A673 (cell line): ENCODE results near the gene SCYL2. TPM values are rescaled to one million over a fixed set of nuclear protein-coding genes. Genes with fewer than 3 reads are reported as not detected.

Experiments
- BruUV-seq: library from RNA; stranded (reverse); fragments of 400-500 nt; replicated peaks from 2 replicates; lab custom pipeline; 2021; lab: Mats Ljungman, UMichigan
- CTCF ChIA-PET: fragments of 300-600 bp; sonication (Branson Sonifier 250); formaldehyde crosslinking; loops from one replicate; lab custom pipeline; 2022; ENCODE audit warnings: antibody characterized with exemption; lab: Charles Lee
- POLR2A ChIA-PET: fragments of 300-600 bp; sonication (Branson Sonifier 250); formaldehyde crosslinking; loops from one replicate; lab custom pipeline; 2022; ENCODE audit warnings: antibody characterized with exemption; ENCODE audit not compliant: low non-redundant PET; lab: Charles Lee
- DNase-seq: peaks from one replicate; pipeline ENCODE4 v3.0.0-alpha.2; 2015; ENCODE audit warnings: low spot score
- H3K27ac ChIP-seq: fragments of 200-600 bp; sonication (generic); 2 replicates; pipeline ENCODE4 v1.5.1; 2016; ENCODE audit warnings: mixed run types, low read depth, mild to moderate bottlenecking, mixed read lengths, antibody characterized with exemption, low read length; ENCODE audit not compliant: poor library complexity, severe bottlenecking
- H3K27me3 ChIP-seq: fragments of 200-600 bp; sonication (generic); replicated peaks from 2 replicates; pipeline ENCODE4 v1.6.1; 2017; ENCODE audit warnings: mixed run types, low read depth, mild to moderate bottlenecking, mixed read lengths, antibody characterized with exemption, low read length; ENCODE audit not compliant: insufficient read depth, poor library complexity
- H3K36me3 ChIP-seq: fragments of 200-600 bp; sonication (generic); 2 replicates; pipeline ENCODE4 v1.6.1; 2016; ENCODE audit warnings: mixed run types, mild to moderate bottlenecking, mixed read lengths, antibody characterized with exemption, low read length; ENCODE audit not compliant: insufficient read depth, poor library complexity, severe bottlenecking
- H3K4me1 ChIP-seq: fragments of 200-600 bp; sonication (generic); 2 replicates; pipeline ENCODE4 v1.6.1; 2017; ENCODE audit warnings: mixed run types, mild to moderate bottlenecking, mixed read lengths, antibody characterized with exemption, low read length; ENCODE audit not compliant: insufficient read depth, poor library complexity, severe bottlenecking
- H3K4me3 ChIP-seq: fragments of 200-600 bp; sonication (generic); 2 replicates; pipeline ENCODE4 v1.5.1; 2016; ENCODE audit warnings: low read depth, mixed run types, mild to moderate bottlenecking, mixed read lengths, low read length; ENCODE audit not compliant: poor library complexity, severe bottlenecking
- H3K9me3 ChIP-seq: fragments of 200-600 bp; sonication (generic); 2 replicates; pipeline ENCODE4 v1.6.1; 2016; ENCODE audit warnings: mixed run types, low read depth, mild to moderate bottlenecking, mixed read lengths, antibody characterized with exemption, low read length; ENCODE audit not compliant: poor library complexity, severe bottlenecking
- CTCF ChIP-seq: fragments of 300-800, 200-600 bp; sonication (generic); conservative IDR thresholded peaks from 2 replicates; pipeline ENCODE4 v1.5.1; 2017; ENCODE audit warnings: low read depth, mild to moderate bottlenecking, antibody characterized with exemption, low read length, moderate library complexity, mixed read lengths
- EZH2 ChIP-seq: fragments of 200-600 bp; sonication (generic); IDR thresholded peaks from 2 replicates; pipeline ENCODE4 v1.6.1; 2017; ENCODE audit warnings: borderline replicate concordance, low read depth, mild to moderate bottlenecking, mixed read lengths, antibody characterized with exemption, low read length; ENCODE audit not compliant: poor library complexity, severe bottlenecking
- intact Hi-C: fragments of 100-400 bp; cut with micrococcal nuclease; formaldehyde crosslinking; loops from one replicate; pipeline ENCODE4 v1.10.0; 2022; ENCODE audit not compliant: unreplicated experiment
- total RNA-seq: library from RNA; stranded (reverse); gene quantifications from 2 replicates; pipeline ENCODE4 v1.2.3, GENCODE V29; 2021

Gene SCYL2
- total RNA-seq, 1 experiment from 2014 or later = 61.3 TPM

GRCh38 chr12:100346660-100347059 lies 79.7 kb downstream of the SCYL2 start:
- Histone ChIP-seq H3K36me3 (no peaks in the 10 kb centered on the region), H3K4me3 (no peak overlapping the region), H3K27ac (no peak overlapping the region), H3K9me3 (no peaks in the 10 kb centered on the region), H3K27me3 (no peaks in the 10 kb centered on the region), H3K4me1 (no peaks in the 10 kb centered on the region)
- DNase-seq = peak; percentile 35
- intact Hi-C loops = loop anchor here (5.0 kb wide), 2 partner anchors 326 to 976 kb away; no protein-coding TSS in a partner anchor
- TF ChIP-seq EZH2 (no peak), CTCF (no peak)
- no TSS peak for BruUV-seq
- POLR2A ChIA-PET = interaction anchor here (0.7 kb wide), 1 partner anchor 114 kb away, joined by 11 read pairs; no protein-coding TSS in a partner anchor
- CTCF ChIA-PET = interaction anchor here (1.2 kb wide), 1 partner anchor 325 kb away, joined by 4 read pairs; no protein-coding TSS in a partner anchor

- CTCF ChIA-PET = interaction anchor here (1.0 kb wide), 2 partner anchors 56 to 207 kb away, joined by 3 to 4 read pairs; no protein-coding TSS in a partner anchor
- no peaks in the 10 kb centered on the region for H3K27me3 ChIP-seq
- no peak overlapping the region for H3K27ac ChIP-seq
- BruUV-seq = no TSS peak
- H3K9me3 ChIP-seq = no peaks in the 10 kb centered on the region
- H3K36me3 ChIP-seq = no peaks in the 10 kb centered on the region
- H3K4me1 ChIP-seq = no peaks in the 10 kb centered on the region
- POLR2A ChIA-PET = no interaction called here
- intact Hi-C loops = loop anchor here (1.0 to 5.0 kb wide), 3 partner anchors 205 to 973 kb away; no protein-coding TSS in a partner anchor
- DNase-seq = peak; percentile 42
- no peak overlapping the region for H3K4me3 ChIP-seq
- TF ChIP-seq EZH2 (no peak), CTCF (peak; percentile 54)
Measured at GRCh38 chr12:100348657-100349454, 81.9 kb downstream of the SCYL2 start.

GRCh38 chr12:100356644-100357223 lies 89.8 kb downstream of the SCYL2 start, which contains the start of gene SLC17A8:
TSS of gene SLC17A8 (plus strand) at chr12:100357074. CDS start at chr12:100357392, 318 bp downstream.
- no TSS peak for BruUV-seq
- Histone ChIP-seq H3K36me3 (no peaks in the 10 kb centered on the region), H3K9me3 (no peaks in the 10 kb centered on the region), H3K4me3 (no peak within 1 kb of the TSS), H3K27me3 (no peaks in the 10 kb centered on the region), H3K4me1 (no peaks in the 10 kb centered on the region), H3K27ac (no peak within 1 kb of the TSS)
- ChIA-PET POLR2A (no interaction called here), CTCF (no interaction called here)
- intact Hi-C loops = no loop called here
- TF ChIP-seq EZH2 = no peak
- TF ChIP-seq CTCF = no peak
- DNase-seq = no peak
